ENCODE measurements around the gene C6orf132.

The C6orf132 gene

GRCh38 chr6:42073287-42073686 is 69.1 kb downstream of the C6orf132 start:
- no peak for DNase-seq (ENCODE audit: low spot score)

- no peak for DNase-seq (ENCODE audit: low spot score)
Observed at GRCh38 chr6:42071881-42072583, 70.4 kb downstream of the C6orf132 start.

GRCh38 chr6:42068872-42069522 is 73.4 kb downstream of the C6orf132 start:
- DNase-seq (ENCODE audit: low spot score) = no peak

- DNase-seq (ENCODE audit: low spot score) = no peak
Observed at GRCh38 chr6:42068173-42068572, 74.2 kb downstream of the C6orf132 start.

GRCh38 chr6:42066156-42066675 is 76.2 kb downstream of the C6orf132 start:
- no peak for DNase-seq (ENCODE audit: low spot score)

- no peak for DNase-seq (ENCODE audit: low spot score)
Observed at GRCh38 chr6:42059743-42060142, 82.7 kb downstream of the C6orf132 start.

- DNase-seq (ENCODE audit: low spot score) = no peak
Observed at GRCh38 chr6:42053601-42054000, 88.8 kb downstream of the C6orf132 start.

- no peak for DNase-seq (ENCODE audit: low spot score)
Observed at GRCh38 chr6:42051268-42051653, 91.2 kb downstream of the C6orf132 start.
